IMR-90 (cell line): Measurements from ENCODE around the gene SAT2. TPM values are rescaled to one million over a fixed set of nuclear protein-coding genes. Genes with fewer than 3 reads are reported as not detected.

Experiments
- ATAC-seq: fragments of 200-7000 bp; cut with Tn5 transposase; 2 replicates; pipeline ENCODE4 v1.9.1; 2020; ENCODE audit warnings: low read depth, mild to moderate bottlenecking, moderate library complexity
- BruUV-seq: library from RNA; stranded (reverse); fragments of 400-500 nt; replicated peaks from 2 replicates; lab custom pipeline; 2021; lab: Mats Ljungman, UMichigan
- CTCF ChIA-PET: fragments of 300-600 bp; formaldehyde crosslinking; extraction: SDS; loops from one replicate; lab custom pipeline; 2021; ENCODE audit warnings: antibody characterized with exemption; lab: Yijun Ruan, JAX
- POLR2A ChIA-PET: fragments of 300-600 bp; sonication (Branson Sonifier 250); formaldehyde crosslinking; loops from one replicate; lab custom pipeline; 2022; ENCODE audit warnings: antibody characterized with exemption; ENCODE audit not compliant: unreplicated experiment; lab: Charles Lee
- DNase-seq: peaks from one replicate; pipeline ENCODE4 v3.0.0; 2013
- H2AFZ ChIP-seq: replicated peaks from 2 replicates; pipeline ENCODE3; 2013; ENCODE audit warnings: low read length, mild to moderate bottlenecking; ENCODE audit not compliant: poor library complexity
- H2AK5ac ChIP-seq: 2 replicates; pipeline ENCODE4 v1.6.1; 2013; ENCODE audit warnings: low read depth, low read length, inconsistent platforms
- H2AK9ac ChIP-seq: replicated peaks from 2 replicates; pipeline ENCODE3; 2013; ENCODE audit warnings: mild to moderate bottlenecking, low read depth, low read length, moderate library complexity; ENCODE audit not compliant: poor library complexity
- H2BK120ac ChIP-seq: 2 replicates; pipeline ENCODE4 v1.6.1; 2013; ENCODE audit warnings: low read depth, low read length, inconsistent platforms
- H2BK15ac ChIP-seq: 3 replicates; pipeline ENCODE4 v1.6.1; 2013; ENCODE audit warnings: low read depth, low read length, inconsistent platforms
- H2BK20ac ChIP-seq: 2 replicates; pipeline ENCODE4 v1.6.1; 2013; ENCODE audit warnings: low read depth, mild to moderate bottlenecking, inconsistent platforms, low read length, moderate library complexity
- H2BK5ac ChIP-seq: 2 replicates; pipeline ENCODE4 v1.6.1; 2013; ENCODE audit warnings: mild to moderate bottlenecking, low read depth, low read length, inconsistent platforms; ENCODE audit not compliant: poor library complexity, severe bottlenecking
- H3K14ac ChIP-seq: replicated peaks from 2 replicates; pipeline ENCODE4 v1.6.1; 2013; ENCODE audit warnings: low read depth, low read length, inconsistent platforms
- H3K18ac ChIP-seq: 2 replicates; pipeline ENCODE4 v1.6.1; 2013; ENCODE audit warnings: low read depth, low read length, control low read depth
- H3K23ac ChIP-seq: 2 replicates; pipeline ENCODE4 v1.6.1; 2013; ENCODE audit warnings: low read depth, low read length, inconsistent platforms
- H3K27ac ChIP-seq: 2 replicates; pipeline ENCODE4 v1.5.1; 2013; ENCODE audit warnings: mild to moderate bottlenecking, control low read depth, low read length; ENCODE audit not compliant: insufficient read depth
- H3K27me3 ChIP-seq: 2 replicates; pipeline ENCODE4 v1.6.1; 2013; ENCODE audit warnings: low read length; ENCODE audit not compliant: control insufficient read depth, insufficient read depth
- H3K36me3 ChIP-seq: 2 replicates; pipeline ENCODE4 v1.6.1; 2013; ENCODE audit warnings: low read length, mixed read lengths; ENCODE audit not compliant: control insufficient read depth, insufficient read depth
- H3K4ac ChIP-seq: 2 replicates; pipeline ENCODE4 v1.6.1; 2013; ENCODE audit warnings: low read depth, low read length, inconsistent platforms
- H3K4me1 ChIP-seq: 2 replicates; pipeline ENCODE4 v1.6.1; 2013; ENCODE audit warnings: low read length, mixed read lengths; ENCODE audit not compliant: control insufficient read depth, insufficient read depth
- H3K4me2 ChIP-seq: 2 replicates; pipeline ENCODE4 v1.6.1; 2013; ENCODE audit warnings: low read depth, mild to moderate bottlenecking, control low read depth, low read length, moderate library complexity
- H3K4me3 ChIP-seq: 2 replicates; pipeline ENCODE4 v1.5.1; 2013; ENCODE audit warnings: low read depth, mild to moderate bottlenecking, control low read depth, low read length, moderate library complexity; ENCODE audit not compliant: insufficient read depth
- H3K56ac ChIP-seq: 2 replicates; pipeline ENCODE4 v1.6.1; 2013; ENCODE audit warnings: low read length, inconsistent platforms; ENCODE audit not compliant: insufficient read depth; ENCODE audit errors: extremely low read depth
- H3K79me1 ChIP-seq, 2 experiments: 2 replicates each; pipeline ENCODE4 v1.6.1; 2013; ENCODE audit warnings: low read length in 2 of 2, inconsistent platforms in 1 of 2, low read depth in 1 of 2
- H3K9ac ChIP-seq: 2 replicates; pipeline ENCODE4 v1.6.1; 2013; ENCODE audit warnings: low read depth, low read length, control low read depth
- H3K9me1 ChIP-seq: 2 replicates; pipeline ENCODE4 v1.6.1; 2013; ENCODE audit warnings: low read length, inconsistent platforms; ENCODE audit not compliant: insufficient read depth
- H3K9me3 ChIP-seq: 2 replicates; pipeline ENCODE4 v1.6.1; 2013; ENCODE audit warnings: low read length; ENCODE audit not compliant: control insufficient read depth, insufficient read depth
- H4K20me1 ChIP-seq: 2 replicates; pipeline ENCODE4 v1.6.1; 2013; ENCODE audit warnings: low read length, inconsistent platforms; ENCODE audit not compliant: insufficient read depth
- H4K5ac ChIP-seq: 2 replicates; pipeline ENCODE4 v1.6.1; 2013; ENCODE audit warnings: mild to moderate bottlenecking, low read depth, low read length, control low read depth
- H4K8ac ChIP-seq, 2 experiments: 2 replicates each; pipeline ENCODE4 v1.6.1; 2013; ENCODE audit warnings: low read depth in 2 of 2, low read length in 2 of 2, control low read depth in 1 of 2, inconsistent platforms in 1 of 2
- H4K91ac ChIP-seq: 2 replicates; pipeline ENCODE4 v1.6.1; 2013; ENCODE audit warnings: low read depth, low read length, inconsistent platforms; ENCODE audit not compliant: insufficient read depth
- BHLHE40 ChIP-seq: fragments of 150-350 bp; IDR thresholded peaks from 2 replicates; pipeline ENCODE4 v1.6.1; 2016; ENCODE audit warnings: mild to moderate bottlenecking, low read depth, low read length
- MAZ ChIP-seq: IDR thresholded peaks from 2 replicates; pipeline ENCODE4 v1.6.1; 2012; ENCODE audit warnings: low read depth, mild to moderate bottlenecking, low read length, improper control_type of control experiment, moderate library complexity, borderline replicate concordance
- MXI1 ChIP-seq: IDR thresholded peaks from 2 replicates; pipeline ENCODE4 v1.6.1; 2012; ENCODE audit warnings: low read depth, mild to moderate bottlenecking, low read length, moderate library complexity, borderline replicate concordance
- RAD21 ChIP-seq: IDR thresholded peaks from 2 replicates; pipeline ENCODE4 v1.6.1; 2012; ENCODE audit warnings: low read length, improper control_type of control experiment
- RCOR1 ChIP-seq: IDR thresholded peaks from 2 replicates; pipeline ENCODE4 v1.6.1; 2012; ENCODE audit warnings: mild to moderate bottlenecking, low read length, improper control_type of control experiment; ENCODE audit not compliant: insufficient replicate concordance
- USF2 ChIP-seq: fragments of 150-350 bp; IDR thresholded peaks from 2 replicates; pipeline ENCODE4 v1.6.1; 2017; ENCODE audit warnings: mild to moderate bottlenecking, antibody characterized with exemption, low read length, low read depth
- WGBS, 2 experiments: methylation state at CpG; one replicate each; pipeline versions ENCODE4 v1.1.5 to v1.1.7; 2013; ENCODE audit warnings: missing lambda C conversion rate in 2 of 2; ENCODE audit not compliant: insufficient read length in 1 of 2; ENCODE audit errors: extremely low coverage in 2 of 2; 5-methylcytosine and 5-hydroxymethylcytosine counted together
- dilution Hi-C: fragments of 300-500 bp; cut with HindIII; formaldehyde crosslinking; loops from one replicate; pipeline ENCODE4 v1.14.3; 2018; ENCODE audit warnings: low sequenced_read_pairs; ENCODE audit not compliant: unreplicated experiment
- in situ Hi-C: fragments of 300-500 bp; cut with MboI; formaldehyde crosslinking; loops from 3 replicates; pipeline ENCODE4 v1.14.3; 2019; ENCODE audit warnings: low sequenced_read_pairs, inconsistent platforms, mixed read lengths
- intact Hi-C: fragments of 100-400 bp; cut with micrococcal nuclease; formaldehyde crosslinking; loops from 2 replicates; pipeline ENCODE4 v1.10.0; 2022
- polyA plus RNA-seq, 3 experiments: library from polyadenylated mRNA; depleted of rRNA; stranded (reverse); fragments of >200 nt; gene quantifications; 2 replicates each; pipeline ENCODE4 v1.2.3, GENCODE V29; 2012; ENCODE audit warnings: low replicate concordance in 1 of 3
- total RNA-seq: library from RNA; depleted of rRNA; stranded (reverse); fragments of >200 nt; gene quantifications from 2 replicates; pipeline ENCODE4 v1.2.3, GENCODE V29; 2012

SAT2 gene
- total and polyA plus RNA-seq, 2 of the 4 experiments (the other 2 are of a cell fraction): 20.4 to 45.9 TPM

GRCh38 chr17:7612294-7612640, 15.4 kb downstream of the SAT2 start:
- Histone ChIP-seq H4K5ac (no peak overlapping the region), H2BK15ac (no peak overlapping the region), H3K9ac (no peak overlapping the region), H2BK5ac (no peak overlapping the region), H3K4me1 (peaks cover 9% of the 10 kb centered on the region), H4K91ac (no peak overlapping the region), H3K79me1 (peaks cover 42 to 62% of the 10 kb centered on the region in 2 experiments), H3K18ac (no peak overlapping the region), H3K27me3 (no peaks in the 10 kb centered on the region), H4K20me1 (peaks cover 54% of the 10 kb centered on the region), H2BK20ac (no peak overlapping the region), H2AK9ac (no peak overlapping the region), H3K56ac (no peak overlapping the region), H4K8ac (no peak overlapping the region), H3K9me3 (no peaks in the 10 kb centered on the region), H3K4me3 (no peak overlapping the region), H3K23ac (peak overlapping the region; percentile 6; the same call in 1 of the 2 replicates), H3K4ac (no peak overlapping the region), H2AK5ac (no peak overlapping the region), H3K36me3 (peaks cover 5% of the 10 kb centered on the region), H3K9me1 (peaks cover 16% of the 10 kb centered on the region), H3K27ac (no peak overlapping the region), H3K14ac (no peak overlapping the region), H2BK120ac (no peak overlapping the region), H2AFZ (no peak overlapping the region), H3K4me2 (peak overlapping the region; percentile 27; the same call in 1 of the 2 replicates)
- dilution Hi-C loops (no loop called here), in situ Hi-C loops (no loop called here), intact Hi-C loops (no loop called here)
- no peak for ATAC-seq
- CTCF ChIA-PET: interaction anchor here (0.7 kb wide), 1 partner anchor 167 kb away, joined by 7 read pairs; no protein-coding TSS in a partner anchor
- POLR2A ChIA-PET: no interaction called here
- no TSS peak for BruUV-seq
- DNase-seq: no peak
- WGBS, 2 experiments: no CpG with 5 or more reads among the region's 1 CpG
- TF ChIP-seq RAD21 (no peak), USF2 (no peak), MAZ (no peak), RCOR1 (no peak), MXI1 (no peak), BHLHE40 (no peak)
